ENCODE measurements around the gene NXNL1. TPM values are rescaled to one million over a fixed set of nuclear protein-coding genes. Genes with fewer than 3 reads are reported as not detected.
A peak's percentile ranks its signal among the peaks of the same experiment; 100 is the strongest.

Gene NXNL1
- total RNA-seq, 4 donors from 2014 or later, result not detected

DNA sequence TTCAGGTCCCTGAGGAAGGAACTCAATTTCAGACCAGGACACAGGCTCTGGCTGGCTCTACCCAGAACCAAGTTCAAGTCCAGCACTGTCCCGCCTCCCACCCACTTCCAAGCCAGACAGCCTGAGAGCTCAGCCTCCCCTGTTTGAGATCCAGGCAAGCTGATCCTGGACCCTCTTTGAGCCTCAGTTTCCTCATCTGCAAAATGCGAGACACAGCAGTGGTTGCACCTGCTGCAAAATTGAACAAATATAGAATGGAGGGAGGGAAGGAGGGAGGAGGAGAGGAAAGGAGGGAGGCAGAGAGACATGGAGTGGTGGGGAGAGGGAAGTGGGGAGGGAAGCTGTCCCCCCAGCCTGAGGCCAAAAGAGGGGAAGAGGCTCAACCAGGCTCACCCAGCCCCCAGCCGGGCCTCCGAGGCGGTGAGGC lies 13.0 kb downstream of the NXNL1 start:
- TF ChIP-seq POLR2A (IDR thresholded peaks at IDR 0.05), result no peak
- TF ChIP-seq, protein P1, sequence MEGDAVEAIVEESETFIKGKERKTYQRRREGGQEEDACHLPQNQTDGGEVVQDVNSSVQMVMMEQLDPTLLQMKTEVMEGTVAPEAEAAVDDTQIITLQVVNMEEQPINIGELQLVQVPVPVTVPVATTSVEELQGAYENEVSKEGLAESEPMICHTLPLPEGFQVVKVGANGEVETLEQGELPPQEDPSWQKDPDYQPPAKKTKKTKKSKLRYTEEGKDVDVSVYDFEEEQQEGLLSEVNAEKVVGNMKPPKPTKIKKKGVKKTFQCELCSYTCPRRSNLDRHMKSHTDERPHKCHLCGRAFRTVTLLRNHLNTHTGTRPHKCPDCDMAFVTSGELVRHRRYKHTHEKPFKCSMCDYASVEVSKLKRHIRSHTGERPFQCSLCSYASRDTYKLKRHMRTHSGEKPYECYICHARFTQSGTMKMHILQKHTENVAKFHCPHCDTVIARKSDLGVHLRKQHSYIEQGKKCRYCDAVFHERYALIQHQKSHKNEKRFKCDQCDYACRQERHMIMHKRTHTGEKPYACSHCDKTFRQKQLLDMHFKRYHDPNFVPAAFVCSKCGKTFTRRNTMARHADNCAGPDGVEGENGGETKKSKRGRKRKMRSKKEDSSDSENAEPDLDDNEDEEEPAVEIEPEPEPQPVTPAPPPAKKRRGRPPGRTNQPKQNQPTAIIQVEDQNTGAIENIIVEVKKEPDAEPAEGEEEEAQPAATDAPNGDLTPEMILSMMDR (IDR thresholded peaks at IDR 0.05), result no peak
- no peak for DNase-seq
- peaks cover 0 to 19% (median 0%) of the 10 kb centered on the region in 4 donors for H3K27me3 ChIP-seq
- H3K9me3 ChIP-seq, result no peaks in the 10 kb centered on the region
- 20 to 34% methylated on average over 4 to 5 of the region's 5 CpGs for WGBS, 2 donors
- H3K27ac ChIP-seq, result peak overlapping the region in 1 of 4 donors; percentile 44
- intact Hi-C loops (cut with DNase I), result no loop called here
- H3K4me3 ChIP-seq, result peak overlapping the region in 3 of 4 donors; percentile 46 to 70 (median 52)
- H3K36me3 ChIP-seq, result no peaks in the 10 kb centered on the region
- peaks cover 3 to 37% (median 6%) of the 10 kb centered on the region in 3 donors for H3K4me1 ChIP-seq

DNA sequence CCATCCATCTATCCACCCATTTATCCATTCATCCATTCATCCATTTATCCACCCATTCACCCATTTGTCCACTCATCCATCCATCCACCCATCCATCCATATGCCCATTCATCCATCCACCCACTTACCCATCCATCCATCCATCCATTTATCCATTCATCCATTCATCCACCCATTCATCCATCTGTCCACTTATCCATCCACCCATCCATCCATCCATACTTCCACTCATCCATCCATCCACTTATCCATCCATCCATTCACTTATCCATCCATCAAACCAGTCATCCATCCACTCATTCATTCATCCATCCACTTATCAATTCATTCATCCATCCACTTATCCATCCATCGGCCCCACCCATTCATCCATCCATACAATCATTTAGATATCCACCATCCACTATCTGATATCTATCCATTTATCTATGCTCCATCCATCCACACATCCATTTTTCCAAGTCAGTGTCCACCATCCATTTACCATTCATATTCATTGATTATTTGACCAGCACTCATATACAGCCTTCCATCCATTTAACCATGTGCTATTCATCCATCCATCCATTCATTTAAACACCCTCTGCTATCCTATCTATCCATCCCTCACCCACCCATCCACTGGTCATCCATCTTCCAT lies 15.1 kb downstream of the NXNL1 start:
- 97 to 100% methylated on average over 1 of the region's 1 CpG for WGBS, 2 donors

DNA sequence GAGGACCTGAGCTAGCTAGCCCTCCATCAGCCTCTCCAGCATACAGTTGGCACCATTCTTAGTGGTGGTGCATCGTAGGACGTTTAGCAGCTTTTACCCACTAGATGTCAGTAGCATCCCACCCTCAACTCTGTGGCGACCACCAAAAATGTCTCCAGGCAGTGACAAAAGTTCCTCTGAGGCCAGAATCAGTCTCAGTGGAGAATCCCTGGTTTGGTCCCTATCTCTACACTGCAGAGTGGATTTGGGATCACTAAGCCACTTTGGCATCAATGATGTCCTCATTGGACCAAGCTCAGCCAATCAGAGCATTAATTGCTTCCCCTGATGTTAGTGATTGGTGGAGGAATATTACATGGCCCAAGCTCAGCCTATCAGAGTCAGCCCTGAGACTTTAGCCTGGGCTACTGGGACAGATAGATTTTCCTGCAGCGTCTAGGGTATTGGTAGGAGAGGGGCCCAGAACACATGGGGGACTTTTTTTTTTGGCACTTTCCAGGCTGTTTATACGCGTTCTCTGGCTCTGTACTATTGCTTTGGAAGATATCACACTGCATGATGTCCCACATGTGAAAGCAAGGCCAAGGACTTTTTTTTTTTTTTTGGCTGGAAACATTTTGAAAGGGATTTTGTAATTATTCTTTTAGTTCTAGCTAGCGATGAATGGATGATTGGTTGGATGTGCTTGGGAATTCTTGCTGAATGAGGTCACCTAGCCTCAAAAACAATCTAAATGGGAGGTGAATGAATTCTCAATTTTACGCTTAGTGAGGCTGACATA lies 19.3 kb downstream of the NXNL1 start:
- Histone ChIP-seq H3K27ac (peak overlapping the region in 1 of 4 donors; percentile 34), H3K9me3 (no peaks in the 10 kb centered on the region), H3K4me3 (no peak overlapping the region), H3K36me3 (no peaks in the 10 kb centered on the region), H3K27me3 (no peaks in the 10 kb centered on the region), H3K4me1 (no peaks in the 10 kb centered on the region)
- no peak for TF ChIP-seq POLR2A (IDR thresholded peaks at IDR 0.05)
- TF ChIP-seq, protein P1 (IDR thresholded peaks at IDR 0.05), result peak in 5 of 6 experiments; percentile 4 to 53 (median 31)
- intact Hi-C loops (cut with DNase I), result no loop called here
- DNase-seq, result no peak
- 31 to 39% methylated on average over 8 of the region's 8 CpGs for WGBS, 2 donors

More for the DNA sequence above, 15.1 kb downstream of the NXNL1 start:
- H3K4me1 ChIP-seq, result peaks cover 3 to 25% (median 6%) of the 10 kb centered on the region in 3 donors
- H3K27ac ChIP-seq, result no peak overlapping the region
- H3K4me3 ChIP-seq, result no peak overlapping the region
- no peaks in the 10 kb centered on the region for H3K9me3 ChIP-seq
- TF ChIP-seq, protein P1 (IDR thresholded peaks at IDR 0.05), result no peak
- TF ChIP-seq POLR2A (IDR thresholded peaks at IDR 0.05), result no peak
- intact Hi-C loops (cut with DNase I), result no loop called here
- H3K36me3 ChIP-seq, result no peaks in the 10 kb centered on the region
- H3K27me3 ChIP-seq, result peaks cover 0 to 15% (median 0%) of the 10 kb centered on the region in 4 donors
- no peak for DNase-seq

DNA sequence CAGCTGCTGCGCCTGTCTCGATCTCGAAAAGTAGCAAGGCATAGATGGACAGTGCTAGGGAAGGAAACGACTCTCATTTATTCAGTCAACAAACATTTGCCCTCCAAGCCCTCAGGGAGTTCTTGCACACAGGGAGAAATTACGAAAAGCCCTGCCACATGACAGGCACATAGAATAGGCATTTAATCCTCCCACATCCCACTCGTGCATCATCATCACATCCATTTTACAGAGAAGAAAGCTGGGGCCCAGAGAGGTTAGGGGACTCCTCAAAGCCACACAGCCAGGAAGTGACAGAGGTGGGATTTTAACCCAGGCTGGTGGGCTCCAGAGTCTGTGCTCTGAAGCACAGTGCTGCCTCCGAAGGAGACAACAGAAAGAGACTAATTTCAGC lies 23.9 kb downstream of the NXNL1 start:
- Histone ChIP-seq H3K27me3 (no peaks in the 10 kb centered on the region), H3K36me3 (no peaks in the 10 kb centered on the region), H3K4me1 (no peaks in the 10 kb centered on the region), H3K9me3 (no peaks in the 10 kb centered on the region), H3K4me3 (no peak overlapping the region), H3K27ac (no peak overlapping the region)
- intact Hi-C loops (cut with DNase I), result no loop called here
- WGBS, 2 donors, result 68 to 72% methylated on average over 4 to 7 of the region's 7 CpGs
- no peak for DNase-seq
- TF ChIP-seq, protein P1 (IDR thresholded peaks at IDR 0.05), result no peak

Data from esophagus squamous epithelium (tissue), 5 donors.